HL-60 (cell line): ENCODE measurements around the gene USP14.

Experiments used
- DNase-seq, 2 experiments: peaks; one replicate each; pipeline ENCODE4 v3.0.0-alpha.2; 2010 to 2020; ENCODE audit warnings: low read depth in 1 of 2, low spot score in 1 of 2
- H3K27ac ChIP-seq: fragments of 250-450 bp; sonication (Bioruptor Pico); replicated peaks from 2 replicates; pipeline ENCODE4 v1.5.1; 2020; ENCODE audit warnings: mild to moderate bottlenecking, moderate library complexity
- H3K27me3 ChIP-seq: fragments of 250-450 bp; sonication (Bioruptor Pico); 2 replicates; pipeline ENCODE4 v1.5.1; 2021; ENCODE audit warnings: mild to moderate bottlenecking, moderate library complexity; ENCODE audit not compliant: insufficient read depth, poor library complexity, severe bottlenecking
- H3K4me3 ChIP-seq: replicated peaks from 2 replicates; pipeline ENCODE4 v1.5.1; 2011; ENCODE audit warnings: mild to moderate bottlenecking, control low read depth, low read length; ENCODE audit not compliant: insufficient read depth
- GABPA ChIP-seq: IDR thresholded peaks from 2 replicates; pipeline ENCODE4 v1.6.1; 2012; ENCODE audit warnings: low read depth
- POLR2AphosphoS5 ChIP-seq: IDR thresholded peaks from 2 replicates; pipeline ENCODE4 v1.6.1; 2012; ENCODE audit warnings: low read depth
- SPI1 ChIP-seq: IDR thresholded peaks from 2 replicates; pipeline ENCODE4 v1.6.1; 2012; ENCODE audit warnings: low read depth, mild to moderate bottlenecking, borderline replicate concordance
- TF ChIP-seq, protein P1 (sequence below): IDR thresholded peaks from one replicate; pipeline ENCODE4 v1.5.1; 2011; ENCODE audit warnings: low read length, control low read depth, inconsistent platforms; ENCODE audit not compliant: insufficient read depth
- TF ChIP-seq, protein P2 (sequence below): IDR thresholded peaks from 2 replicates; pipeline ENCODE4 v1.6.1; 2012; ENCODE audit warnings: low read depth; ENCODE audit not compliant: insufficient replicate concordance

The USP14 gene

DNA sequence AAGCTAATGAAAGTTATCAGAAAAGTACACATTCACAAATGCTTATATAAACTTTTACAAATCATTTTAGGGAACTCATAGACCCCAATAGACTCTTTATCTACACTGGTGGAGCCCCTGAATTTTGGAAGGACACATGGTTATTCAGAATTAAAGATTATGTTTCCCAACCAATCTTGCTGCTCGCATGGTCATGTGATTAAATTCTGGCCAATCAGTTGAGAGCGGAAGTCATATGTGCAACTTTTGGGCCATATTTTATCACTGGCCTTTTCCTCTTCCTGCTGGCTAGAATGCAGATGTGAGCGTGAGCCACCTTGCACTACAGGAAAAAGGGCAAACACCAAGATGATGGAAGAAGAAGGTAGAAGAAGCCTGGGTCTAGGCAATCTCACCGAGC lies 89.7 kb downstream of the USP14 start:
- Histone ChIP-seq H3K27ac (no peak overlapping the region), H3K27me3 (no peaks in the 10 kb centered on the region), H3K4me3 (no peak overlapping the region)
- no peak for DNase-seq
- no peak for TF ChIP-seq SPI1
- TF ChIP-seq POLR2AphosphoS5, result no peak
- TF ChIP-seq, protein P1, sequence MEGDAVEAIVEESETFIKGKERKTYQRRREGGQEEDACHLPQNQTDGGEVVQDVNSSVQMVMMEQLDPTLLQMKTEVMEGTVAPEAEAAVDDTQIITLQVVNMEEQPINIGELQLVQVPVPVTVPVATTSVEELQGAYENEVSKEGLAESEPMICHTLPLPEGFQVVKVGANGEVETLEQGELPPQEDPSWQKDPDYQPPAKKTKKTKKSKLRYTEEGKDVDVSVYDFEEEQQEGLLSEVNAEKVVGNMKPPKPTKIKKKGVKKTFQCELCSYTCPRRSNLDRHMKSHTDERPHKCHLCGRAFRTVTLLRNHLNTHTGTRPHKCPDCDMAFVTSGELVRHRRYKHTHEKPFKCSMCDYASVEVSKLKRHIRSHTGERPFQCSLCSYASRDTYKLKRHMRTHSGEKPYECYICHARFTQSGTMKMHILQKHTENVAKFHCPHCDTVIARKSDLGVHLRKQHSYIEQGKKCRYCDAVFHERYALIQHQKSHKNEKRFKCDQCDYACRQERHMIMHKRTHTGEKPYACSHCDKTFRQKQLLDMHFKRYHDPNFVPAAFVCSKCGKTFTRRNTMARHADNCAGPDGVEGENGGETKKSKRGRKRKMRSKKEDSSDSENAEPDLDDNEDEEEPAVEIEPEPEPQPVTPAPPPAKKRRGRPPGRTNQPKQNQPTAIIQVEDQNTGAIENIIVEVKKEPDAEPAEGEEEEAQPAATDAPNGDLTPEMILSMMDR, result no peak
- TF ChIP-seq, protein P2, sequence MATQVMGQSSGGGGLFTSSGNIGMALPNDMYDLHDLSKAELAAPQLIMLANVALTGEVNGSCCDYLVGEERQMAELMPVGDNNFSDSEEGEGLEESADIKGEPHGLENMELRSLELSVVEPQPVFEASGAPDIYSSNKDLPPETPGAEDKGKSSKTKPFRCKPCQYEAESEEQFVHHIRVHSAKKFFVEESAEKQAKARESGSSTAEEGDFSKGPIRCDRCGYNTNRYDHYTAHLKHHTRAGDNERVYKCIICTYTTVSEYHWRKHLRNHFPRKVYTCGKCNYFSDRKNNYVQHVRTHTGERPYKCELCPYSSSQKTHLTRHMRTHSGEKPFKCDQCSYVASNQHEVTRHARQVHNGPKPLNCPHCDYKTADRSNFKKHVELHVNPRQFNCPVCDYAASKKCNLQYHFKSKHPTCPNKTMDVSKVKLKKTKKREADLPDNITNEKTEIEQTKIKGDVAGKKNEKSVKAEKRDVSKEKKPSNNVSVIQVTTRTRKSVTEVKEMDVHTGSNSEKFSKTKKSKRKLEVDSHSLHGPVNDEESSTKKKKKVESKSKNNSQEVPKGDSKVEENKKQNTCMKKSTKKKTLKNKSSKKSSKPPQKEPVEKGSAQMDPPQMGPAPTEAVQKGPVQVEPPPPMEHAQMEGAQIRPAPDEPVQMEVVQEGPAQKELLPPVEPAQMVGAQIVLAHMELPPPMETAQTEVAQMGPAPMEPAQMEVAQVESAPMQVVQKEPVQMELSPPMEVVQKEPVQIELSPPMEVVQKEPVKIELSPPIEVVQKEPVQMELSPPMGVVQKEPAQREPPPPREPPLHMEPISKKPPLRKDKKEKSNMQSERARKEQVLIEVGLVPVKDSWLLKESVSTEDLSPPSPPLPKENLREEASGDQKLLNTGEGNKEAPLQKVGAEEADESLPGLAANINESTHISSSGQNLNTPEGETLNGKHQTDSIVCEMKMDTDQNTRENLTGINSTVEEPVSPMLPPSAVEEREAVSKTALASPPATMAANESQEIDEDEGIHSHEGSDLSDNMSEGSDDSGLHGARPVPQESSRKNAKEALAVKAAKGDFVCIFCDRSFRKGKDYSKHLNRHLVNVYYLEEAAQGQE, result no peak
- no peak for TF ChIP-seq GABPA

DNA sequence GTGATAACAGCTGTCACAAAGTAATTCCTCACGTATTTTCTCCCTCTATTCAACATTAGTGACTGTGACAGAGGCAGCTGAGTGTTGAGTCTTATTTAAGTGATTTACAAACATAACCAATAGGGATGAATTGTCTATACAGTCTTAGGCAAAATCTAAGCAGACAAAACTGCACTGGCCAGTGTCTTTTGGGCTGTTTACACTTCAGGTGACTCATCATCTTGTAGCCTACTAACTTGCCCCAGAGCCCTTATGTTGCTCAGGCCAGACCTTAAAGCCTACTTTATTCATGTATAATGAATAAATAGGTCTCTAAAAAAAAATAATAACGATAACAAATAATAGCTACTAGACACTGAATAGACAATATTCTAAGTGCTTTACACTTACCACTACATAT lies 92.3 kb downstream of the USP14 start:
- Histone ChIP-seq H3K4me3 (no peak overlapping the region), H3K27ac (no peak overlapping the region), H3K27me3 (no peaks in the 10 kb centered on the region)
- DNase-seq, result no peak
- TF ChIP-seq GABPA (no peak), POLR2AphosphoS5 (no peak), SPI1 (no peak)
- TF ChIP-seq, protein P1, result no peak
- TF ChIP-seq, protein P2, result no peak

DNA sequence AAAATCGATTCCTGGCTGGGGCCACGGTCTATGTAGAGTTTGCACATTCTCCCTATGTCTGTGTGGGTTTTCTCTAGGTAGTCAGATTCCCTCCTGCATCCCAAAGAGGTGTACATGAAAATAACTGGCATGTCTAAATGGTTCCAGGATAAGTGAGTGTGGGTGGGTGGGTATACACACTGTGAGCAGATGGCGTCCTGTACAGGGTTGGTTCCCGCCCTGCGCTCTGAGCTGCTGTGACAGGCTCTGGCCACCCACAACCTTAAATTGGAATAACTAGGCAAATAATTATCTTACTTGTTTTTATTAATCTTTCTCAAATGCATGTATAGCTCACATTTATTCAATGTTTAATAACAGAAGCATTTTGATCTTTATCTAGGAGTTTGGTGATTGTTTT lies 93.2 kb downstream of the USP14 start:
- no peak for DNase-seq
- Histone ChIP-seq H3K27ac (no peak overlapping the region), H3K27me3 (no peaks in the 10 kb centered on the region), H3K4me3 (no peak overlapping the region)
- TF ChIP-seq POLR2AphosphoS5 (no peak), GABPA (no peak), SPI1 (no peak)
- TF ChIP-seq, protein P2, result no peak
- TF ChIP-seq, protein P1, result no peak
